Stimulated activated CD8-positive, alpha-beta memory T cell treated with anti-CD3 and anti-CD28 coated beads, Interleukin-7, amount 100 ng/mL, for 1 hour (primary cell): Measurements from ENCODE around the gene CCN2.
"Not testable (repeated sequence)": the region's sequence is repeated elsewhere in the genome, so short reads cannot be mapped to it uniquely, and the experiment has no call there.

Experiments used
- DNase-seq, 2 donors: peaks; one replicate each; pipeline ENCODE4 v3.0.0-alpha.2; 2020; ENCODE audit warnings: low read depth in 2 of 2

CCN2 gene

GRCh38 chr6:131909408-131910218 lies 41.6 kb downstream of the CCN2 start:
- peak; percentile 24 to 59 for DNase-seq

- not testable (repeated sequence) for DNase-seq
Measured at GRCh38 chr6:131908787-131909186, 42.4 kb downstream of the CCN2 start.

- not testable (repeated sequence) for DNase-seq
Measured at GRCh38 chr6:131903734-131904133, 47.4 kb downstream of the CCN2 start.

DNA sequence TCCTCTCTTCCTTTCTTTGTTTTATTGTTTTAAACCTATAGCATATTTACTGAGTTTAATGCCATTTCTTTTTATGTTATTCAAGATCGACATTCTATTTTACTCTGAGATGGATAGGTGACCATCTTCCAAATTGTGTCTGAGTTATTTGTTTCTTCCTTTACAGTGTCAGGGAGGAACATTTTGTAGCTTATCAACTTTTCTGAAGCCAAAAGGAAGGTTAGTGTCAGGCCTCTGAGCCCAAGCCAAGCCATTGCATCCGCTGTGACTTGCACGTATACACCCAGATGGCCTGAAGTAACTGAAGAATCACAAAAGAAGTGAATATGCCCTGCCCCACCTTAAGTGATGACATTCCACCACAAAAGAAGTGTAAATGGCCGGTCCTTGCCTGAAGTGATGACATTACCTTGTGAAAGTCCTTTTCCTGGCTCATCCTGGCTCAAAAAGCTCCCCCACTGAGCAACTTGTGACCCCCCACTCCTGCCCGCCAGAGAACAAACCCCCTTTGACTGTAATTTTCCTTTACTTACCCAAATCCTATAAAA lies 49.8 kb downstream of the CCN2 start:
- DNase-seq = not testable (repeated sequence)

DNA sequence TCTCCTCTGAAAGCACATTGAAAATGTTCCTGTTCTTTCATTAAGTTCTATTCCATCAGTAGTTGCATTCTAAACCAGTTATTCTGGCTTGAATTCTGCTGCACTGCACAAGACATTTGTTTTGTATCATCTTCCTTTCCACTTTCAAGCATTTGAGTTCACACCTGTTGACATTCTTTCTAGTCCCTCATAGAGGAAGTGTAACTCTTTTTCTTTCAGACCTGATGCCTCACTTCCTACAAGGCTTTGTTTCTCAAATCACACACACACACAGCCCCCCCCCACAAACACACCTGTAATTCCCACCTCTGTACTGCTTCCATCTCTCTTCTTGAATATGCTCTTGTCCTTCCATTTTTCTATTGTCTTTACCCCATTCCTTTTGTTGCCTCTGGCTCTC lies 50.9 kb downstream of the CCN2 start:
- DNase-seq = no peak

DNA sequence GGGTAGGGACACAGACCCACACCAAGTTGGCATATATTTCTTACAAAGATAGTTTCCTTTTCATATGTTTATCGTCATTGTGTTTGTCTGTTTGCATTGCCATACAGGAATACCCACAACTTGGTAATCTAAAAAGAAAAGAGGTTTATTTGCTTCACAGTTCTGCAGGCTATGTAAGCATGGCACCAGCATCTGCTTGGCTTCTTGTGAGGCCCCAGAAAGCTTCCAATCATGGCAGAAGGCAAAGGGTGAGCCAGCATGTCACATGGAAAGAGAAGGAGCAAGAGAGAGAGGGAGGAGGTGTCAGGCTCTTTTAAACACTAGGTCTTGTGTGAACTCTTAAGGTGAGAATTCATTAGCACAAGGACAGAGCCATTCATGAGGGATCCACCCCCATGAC lies 52.5 kb downstream of the CCN2 start:
- DNase-seq = no peak
